ENCODE data around the gene SPIRE1.

The SPIRE1 gene

GRCh38 chr18:12652861-12653401, 5.0 kb downstream of the SPIRE1 start:
- peak; percentile 69 for ATAC-seq

GRCh38 chr18:12651651-12652050, 6.3 kb downstream of the SPIRE1 start:
- ATAC-seq, result no peak
- TF ChIP-seq TCF4 (CRISPR knock-in tag; IDR thresholded peaks at IDR 0.05; ENCODE audit: borderline replicate concordance), result no peak
- TF ChIP-seq RARB (CRISPR knock-in tag; IDR thresholded peaks at IDR 0.05), result no peak
- TF ChIP-seq GLIS3 (CRISPR knock-in tag; IDR thresholded peaks at IDR 0.05), result no peak
- TF ChIP-seq, protein P1, sequence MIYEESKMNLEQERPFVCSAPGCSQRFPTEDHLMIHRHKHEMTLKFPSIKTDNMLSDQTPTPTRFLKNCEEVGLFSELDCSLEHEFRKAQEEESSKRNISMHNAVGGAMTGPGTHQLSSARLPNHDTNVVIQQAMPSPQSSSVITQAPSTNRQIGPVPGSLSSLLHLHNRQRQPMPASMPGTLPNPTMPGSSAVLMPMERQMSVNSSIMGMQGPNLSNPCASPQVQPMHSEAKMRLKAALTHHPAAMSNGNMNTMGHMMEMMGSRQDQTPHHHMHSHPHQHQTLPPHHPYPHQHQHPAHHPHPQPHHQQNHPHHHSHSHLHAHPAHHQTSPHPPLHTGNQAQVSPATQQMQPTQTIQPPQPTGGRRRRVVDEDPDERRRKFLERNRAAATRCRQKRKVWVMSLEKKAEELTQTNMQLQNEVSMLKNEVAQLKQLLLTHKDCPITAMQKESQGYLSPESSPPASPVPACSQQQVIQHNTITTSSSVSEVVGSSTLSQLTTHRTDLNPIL (CRISPR knock-in tag; IDR thresholded peaks at IDR 0.05; ENCODE audit: low read depth), result no peak
- TF ChIP-seq TOX (CRISPR knock-in tag; IDR thresholded peaks at IDR 0.05; ENCODE audit: borderline replicate concordance), result no peak
- TF ChIP-seq ZFP30 (CRISPR knock-in tag; IDR thresholded peaks at IDR 0.05), result no peak
- no peak for TF ChIP-seq ZNF70 (CRISPR knock-in tag; IDR thresholded peaks at IDR 0.05)
- TF ChIP-seq PATZ1 (CRISPR knock-in tag; IDR thresholded peaks at IDR 0.05; ENCODE audit: borderline replicate concordance), result no peak

More at GRCh38 chr18:12652861-12653401, 5.0 kb downstream of the SPIRE1 start:
- TF ChIP-seq PPARA (CRISPR knock-in tag; IDR thresholded peaks at IDR 0.05; ENCODE audit: borderline replicate concordance) (no peak), ARNTL (CRISPR knock-in tag; IDR thresholded peaks at IDR 0.05; ENCODE audit: borderline replicate concordance, low read depth) (no peak), TCF4 (CRISPR knock-in tag; IDR thresholded peaks at IDR 0.05; ENCODE audit: borderline replicate concordance) (peak; percentile 61), ISL1 (CRISPR knock-in tag; IDR thresholded peaks at IDR 0.05) (peak; percentile 36; the same call in 1 of the 2 replicates)

DNA sequence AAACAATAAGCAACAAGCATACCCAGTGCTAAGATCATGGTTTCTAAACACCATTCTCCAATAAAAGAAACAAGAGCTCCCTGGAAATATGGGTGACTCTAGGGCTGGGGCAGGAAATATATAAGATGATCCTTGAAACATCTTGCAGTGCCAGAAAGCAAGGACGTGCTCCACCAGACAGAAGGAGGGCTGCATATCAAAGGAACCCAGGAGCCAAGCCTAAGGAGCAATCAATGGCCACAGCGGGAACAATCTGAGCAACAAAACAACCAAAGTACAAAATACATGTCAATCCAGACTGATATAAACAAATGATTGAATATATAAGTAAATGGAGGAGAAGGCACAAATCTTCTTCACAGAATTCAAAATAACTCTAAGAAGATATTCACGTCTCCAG, 10.1 kb downstream of the SPIRE1 start:
- no peak for ATAC-seq

DNA sequence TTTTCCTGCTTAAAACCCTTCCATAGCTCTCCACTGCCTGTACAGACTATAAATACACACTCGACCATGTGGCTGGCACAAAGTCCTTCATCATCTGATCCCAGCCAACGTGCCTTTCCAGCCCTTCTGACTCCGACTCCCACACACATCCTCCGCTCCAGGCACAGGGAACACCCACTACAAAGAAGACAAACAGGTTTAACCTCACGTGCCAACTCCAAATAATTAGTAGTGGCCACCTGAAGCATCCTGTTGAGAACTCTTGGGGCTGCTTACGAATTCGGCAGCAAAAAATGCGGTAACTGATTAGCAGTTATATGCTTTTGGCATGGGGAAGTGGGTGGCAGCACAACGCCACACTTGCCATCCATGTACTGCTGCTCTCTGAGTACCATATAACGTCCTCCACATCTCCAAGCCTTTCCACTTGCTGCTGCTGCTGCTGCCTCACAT, 12.1 kb downstream of the SPIRE1 start:
- TF ChIP-seq BACH2 (CRISPR knock-in tag; IDR thresholded peaks at IDR 0.05; ENCODE audit: borderline replicate concordance) (no peak), GLIS3 (CRISPR knock-in tag; IDR thresholded peaks at IDR 0.05) (no peak), PPARA (CRISPR knock-in tag; IDR thresholded peaks at IDR 0.05; ENCODE audit: borderline replicate concordance) (no peak), ZFP3 (CRISPR knock-in tag; IDR thresholded peaks at IDR 0.05) (no peak), OSR1 (CRISPR knock-in tag; IDR thresholded peaks at IDR 0.05) (no peak), RARB (CRISPR knock-in tag; IDR thresholded peaks at IDR 0.05) (no peak), POU6F1 (CRISPR knock-in tag; IDR thresholded peaks at IDR 0.05; ENCODE audit: borderline replicate concordance, low read depth) (no peak), ISL1 (CRISPR knock-in tag; IDR thresholded peaks at IDR 0.05) (no peak)
- TF ChIP-seq, protein P1 (CRISPR knock-in tag; IDR thresholded peaks at IDR 0.05; ENCODE audit: low read depth), result no peak
- no peak for ATAC-seq

More for the DNA sequence above, 10.1 kb downstream of the SPIRE1 start:
- TF ChIP-seq RARB (CRISPR knock-in tag; IDR thresholded peaks at IDR 0.05) (no peak), POU6F1 (CRISPR knock-in tag; IDR thresholded peaks at IDR 0.05; ENCODE audit: borderline replicate concordance, low read depth) (no peak), OSR1 (CRISPR knock-in tag; IDR thresholded peaks at IDR 0.05) (no peak), ZFP3 (CRISPR knock-in tag; IDR thresholded peaks at IDR 0.05) (no peak), ZFP30 (CRISPR knock-in tag; IDR thresholded peaks at IDR 0.05) (no peak), CSRNP3 (CRISPR knock-in tag; IDR thresholded peaks at IDR 0.05) (no peak), TOX (CRISPR knock-in tag; IDR thresholded peaks at IDR 0.05; ENCODE audit: borderline replicate concordance) (no peak), ZNF8 (CRISPR knock-in tag; IDR thresholded peaks at IDR 0.05) (no peak), TCF4 (CRISPR knock-in tag; IDR thresholded peaks at IDR 0.05; ENCODE audit: borderline replicate concordance) (no peak), GLIS3 (CRISPR knock-in tag; IDR thresholded peaks at IDR 0.05) (no peak), ZNF565 (CRISPR knock-in tag; conservative IDR thresholded peaks at IDR 0.05; ENCODE audit: low read depth) (no peak), CSDC2 (CRISPR knock-in tag; IDR thresholded peaks at IDR 0.05) (no peak)
